Ovary (tissue), 10 donors: Measurements from ENCODE around the gene RASSF9. TPM values are rescaled to one million over a fixed set of nuclear protein-coding genes. Genes with fewer than 3 reads are reported as not detected.

Experiments
- DNase-seq, 5 donors: peaks; one replicate each; pipeline ENCODE4 v3.0.0-alpha.2; 2019 to 2020
- H3K27ac ChIP-seq, 2 donors: fragments of 200-600 bp; one replicate each; pipeline versions ENCODE4 v1.5.1 to v1.8.0; 2019 to 2022
- H3K27me3 ChIP-seq: fragments of 200-600 bp; one replicate; pipeline ENCODE4 v1.8.0; 2022
- H3K36me3 ChIP-seq: fragments of 200-600 bp; sonication (generic); one replicate; pipeline ENCODE4 v1.5.1; 2019
- H3K4me1 ChIP-seq: one replicate; pipeline ENCODE4 v1.8.1; 2013; ENCODE audit warnings: mild to moderate bottlenecking, moderate library complexity; ENCODE audit not compliant: insufficient read depth
- H3K4me3 ChIP-seq: fragments of 200-600 bp; sonication (generic); one replicate; pipeline ENCODE4 v1.5.1; 2017
- H3K9me3 ChIP-seq, 2 donors: fragments of 200-600 bp in 1 of 2; sonication (generic) in 1 of 2; one replicate each; pipeline versions ENCODE4 v1.5.1 to v1.8.1; 2013 to 2019; ENCODE audit warnings: mild to moderate bottlenecking in 1 of 2, moderate library complexity in 1 of 2
- CTCF ChIP-seq, 3 donors: fragments of 450-650 bp in 2 of 3; fragments of 200-600 bp in 1 of 3; IDR thresholded peaks; one replicate each; pipeline versions ENCODE4 v1.5.1 to v1.8.0; 2016 to 2022; ENCODE audit warnings: antibody characterized with exemption in 3 of 3, mild to moderate bottlenecking in 1 of 3
- EP300 ChIP-seq: sonication (generic); formaldehyde crosslinking; IDR thresholded peaks from one replicate; pipeline ENCODE4 v1.6.1; 2017; ENCODE audit warnings: antibody characterized with exemption
- POLR2A ChIP-seq: fragments of 450-650 bp; IDR thresholded peaks from one replicate; pipeline ENCODE4 v1.6.1; 2017; ENCODE audit warnings: antibody characterized with exemption, mild to moderate bottlenecking, moderate library complexity
- WGBS, 3 donors: extraction: QIAGEN DNeasy Blood & Tissue Kit in 1 of 3; methylation state at CpG; one replicate each; pipeline versions ENCODE4 v1.1.5 to v1.1.7; 2013 to 2017; 5-methylcytosine and 5-hydroxymethylcytosine counted together
- intact Hi-C, 4 donors: fragments of 100-400 bp; cut with DNase I; formaldehyde crosslinking; loops; one replicate each; pipeline versions ENCODE4 v1.11.0 to v1.15.1; 2022 to 2023
- long read RNA-seq, 3 donors: library from polyadenylated mRNA in 2 of 3; unstranded in 2 of 3; transcript quantifications; one replicate each; pipeline ENCODE4 v2.0.0 and lab custom pipeline, GENCODE V29; 2021 to 2026
- polyA plus RNA-seq, 2 donors: library from polyadenylated mRNA; stranded (reverse); fragments of 200-250 nt in 1 of 2; fragments of 350-450 nt in 1 of 2; fragmentation: Illumina TruSeq in 1 of 2; extraction: RNeasy Lipid Tissue Mini Kit (QIAGEN cat#74804) in 1 of 2; gene quantifications; one replicate each; pipeline ENCODE4 v1.2.3, GENCODE V29; 2013 to 2014
- total RNA-seq, 7 donors: library from RNA; depleted of rRNA in 2 of 7; stranded (reverse); fragments of >200 nt in 2 of 7; fragmentation: NEBNext Ultra II Directional in 3 of 7; extraction: Animal tissue kit (Norgen Biotek cat#: 25700) in 3 of 7; gene quantifications; one replicate each; pipeline versions ENCODE4 v1.1.0 to v1.2.4, GENCODE V29; 2016 to 2023
- donor health status: DM: no; HTN: no; CAD: no; lungs with moderate emphysema.
- donor health status: DM: no; HTN: no; CAD: no.
- donor health status: Bipolar disorder and iron deficiency.
- donor health status: DM: yes; HTN: yes; CAD: no.
- donor health status: DM: no; HTN: no; CAD: no.
- donor health status: DM: yes; HTN: yes; CAD: no.

The RASSF9 gene
- total RNA-seq (1 to 10 TPM in 6 of 7 donors, under 1 TPM in 1; 0.56 to 3.9 (median 3.1) TPM), polyA plus RNA-seq (1 to 10 TPM; 2.2 to 4.9 TPM)
- long read RNA-seq, donor 1, result 0 reads
- long read RNA-seq, donor 2, full-length matches to known transcripts, result 2 of 24 reads
- long read RNA-seq, donor 2, partial matches to known transcripts, result 22 of 24 reads
- long read RNA-seq, donor 2, other reads (novel, unspliced or antisense), result 0 of 24 reads
- long read RNA-seq, donor 3, full-length matches to known transcripts, result 4 of 7 reads
- long read RNA-seq, donor 3, partial matches to known transcripts, result 0 of 7 reads
- long read RNA-seq, donor 3, other reads (novel, unspliced or antisense), result 3 of 7 reads

- Histone ChIP-seq H3K36me3 (no peaks in the 10 kb centered on the region), H3K27ac (no peak within 1 kb of the TSS), H3K9me3 (no peaks in the 10 kb centered on the region), H3K4me1 (peaks cover 5% of the 10 kb centered on the region), H3K4me3 (peak within 1 kb of the TSS; percentile 40), H3K27me3 (no peaks in the 10 kb centered on the region)
- WGBS, 3 donors, result 7 to 12% (median 10%) methylated on average over 15 of the region's 15 CpGs
- peak; percentile 69 to 84 (median 82) for DNase-seq
- intact Hi-C loops, result no loop called here
- TF ChIP-seq EP300, result no peak
Observed at GRCh38 chr12:85836197-85837090, at the start of gene RASSF9. Gene RASSF9, minus strand, starts transcription at chr12:85836409. Its CDS starts 208 bp downstream, at chr12:85836201.

GRCh38 chr12:85883763-85884162 is 47.6 kb upstream of the RASSF9 start:
- Histone ChIP-seq H3K9me3 (no peaks in the 10 kb centered on the region), H3K4me1 (no peaks in the 10 kb centered on the region), H3K4me3 (no peak overlapping the region), H3K27me3 (no peaks in the 10 kb centered on the region), H3K36me3 (no peaks in the 10 kb centered on the region), H3K27ac (no peak overlapping the region)
- intact Hi-C loops, result no loop called here
- TF ChIP-seq EP300 (no peak), POLR2A (no peak), CTCF (IDR thresholded peaks at IDR 0.05) (no peak)
- DNase-seq, result no peak

- no peaks in the 10 kb centered on the region for H3K27me3 ChIP-seq
- H3K36me3 ChIP-seq, result no peaks in the 10 kb centered on the region
- H3K4me3 ChIP-seq, result no peak overlapping the region
- DNase-seq, result no peak
- H3K4me1 ChIP-seq, result no peaks in the 10 kb centered on the region
- H3K27ac ChIP-seq, result no peak overlapping the region
- WGBS, 3 donors, result 70 to 74% (median 73%) methylated on average over 3 of the region's 3 CpGs
- TF ChIP-seq EP300, result no peak
- TF ChIP-seq CTCF (IDR thresholded peaks at IDR 0.05), result no peak
- TF ChIP-seq POLR2A, result no peak
- no peaks in the 10 kb centered on the region for H3K9me3 ChIP-seq
- intact Hi-C loops, result no loop called here
Observed at GRCh38 chr12:85877459-85877858, 41.2 kb upstream of the RASSF9 start.

GRCh38 chr12:85874031-85874461 is 37.8 kb upstream of the RASSF9 start, which contains the start of gene NTS:
Gene NTS, plus strand, starts transcription at chr12:85874295. Its CDS starts 109 bp downstream, at chr12:85874404.
- Histone ChIP-seq H3K36me3 (no peaks in the 10 kb centered on the region), H3K27ac (no peak within 1 kb of the TSS), H3K4me3 (no peak within 1 kb of the TSS), H3K9me3 (no peaks in the 10 kb centered on the region), H3K4me1 (no peaks in the 10 kb centered on the region), H3K27me3 (no peaks in the 10 kb centered on the region)
- DNase-seq, result no peak
- WGBS, 3 donors, result 11 to 20% (median 13%) methylated on average over 3 of the region's 3 CpGs
- no peak for TF ChIP-seq CTCF (IDR thresholded peaks at IDR 0.05)
- TF ChIP-seq POLR2A, result no peak
- TF ChIP-seq EP300, result no peak
- intact Hi-C loops, result no loop called here
